HG02973 (cell line): ENCODE measurements around the gene TMIGD1.
A peak's percentile ranks its signal among the peaks of the same experiment; 100 is the strongest.

Source experiments
- ATAC-seq: cut with Tn5 transposase; IDR thresholded peaks from one replicate; pipeline ENCODE4 v1.9.1; 2021; ENCODE audit warnings: moderate library complexity; ENCODE audit not compliant: unreplicated experiment

Gene TMIGD1

GRCh38 chr17:30333503-30334360 is at the start of gene TMIGD1:
Gene TMIGD1, minus strand, starts transcription at chr17:30334057. Its CDS starts 1,924 bp downstream, at chr17:30332133.
- ATAC-seq = no peak

GRCh38 chr17:30382345-30382744 is 48.5 kb upstream of the TMIGD1 start:
- no peak for ATAC-seq

GRCh38 chr17:30381340-30381659 is 47.4 kb upstream of the TMIGD1 start:
- ATAC-seq = no peak

- no peak for ATAC-seq
These were observed 46.9 kb upstream of the TMIGD1 start for GRCh38 chr17:30380643-30381339.

GRCh38 chr17:30379903-30380381 is 46.1 kb upstream of the TMIGD1 start:
- ATAC-seq = no peak

GRCh38 chr17:30379303-30379902 is 45.5 kb upstream of the TMIGD1 start:
- peak; percentile 5 for ATAC-seq

GRCh38 chr17:30378825-30379302 is 45.0 kb upstream of the TMIGD1 start, which contains the start of gene CPD:
Gene CPD, plus strand, starts transcription at chr17:30378927. Its CDS starts 54 bp downstream, at chr17:30378981.
- peak; percentile 88 for ATAC-seq

GRCh38 chr17:30378241-30378824 is 44.5 kb upstream of the TMIGD1 start:
- no peak for ATAC-seq

GRCh38 chr17:30377574-30378240 is 43.9 kb upstream of the TMIGD1 start:
- ATAC-seq = no peak

- no peak for ATAC-seq
These were observed 43.0 kb upstream of the TMIGD1 start for GRCh38 chr17:30376621-30377452.

- no peak for ATAC-seq
These were observed 41.8 kb upstream of the TMIGD1 start for GRCh38 chr17:30375661-30376060.

GRCh38 chr17:30372755-30373154 is 38.9 kb upstream of the TMIGD1 start:
- ATAC-seq = no peak

- no peak for ATAC-seq
These were observed 36.1 kb upstream of the TMIGD1 start for GRCh38 chr17:30369995-30370394.

GRCh38 chr17:30368912-30369720 is 35.3 kb upstream of the TMIGD1 start:
- no peak for ATAC-seq

GRCh38 chr17:30366536-30366935 is 32.7 kb upstream of the TMIGD1 start:
- ATAC-seq = no peak

- peak; percentile 76 for ATAC-seq
These were observed 29.9 kb upstream of the TMIGD1 start for GRCh38 chr17:30363715-30364202.

- no peak for ATAC-seq
These were observed 28.0 kb upstream of the TMIGD1 start for GRCh38 chr17:30361766-30362279.

GRCh38 chr17:30360086-30360808 is 26.4 kb upstream of the TMIGD1 start:
- no peak for ATAC-seq
